ENCODE results near the gene RPL21.

The RPL21 gene

GRCh38 chr13:27257648-27258253 lies 6.4 kb downstream of the RPL21 start:
- no peak overlapping the region for H3K4me3 ChIP-seq (ENCODE audit: low read depth, low read length)
- no peak for TF ChIP-seq CTCF (IDR thresholded peaks at IDR 0.05; ENCODE audit: insufficient read depth, low read depth, low read length, missing control alignments)

GRCh38 chr13:27258637-27259386 lies 7.5 kb downstream of the RPL21 start:
- no peak overlapping the region for H3K4me3 ChIP-seq (ENCODE audit: low read depth, low read length)
- DNase-seq (ENCODE audit: low read depth), result no peak
- TF ChIP-seq CTCF (IDR thresholded peaks at IDR 0.05; ENCODE audit: insufficient read depth, low read depth, low read length, missing control alignments), result no peak

More at GRCh38 chr13:27257648-27258253, 6.4 kb downstream of the RPL21 start:
- no peak for DNase-seq (ENCODE audit: low read depth)

GRCh38 chr13:27259831-27260230 lies 8.5 kb downstream of the RPL21 start:
- peak; percentile 47 for DNase-seq (ENCODE audit: low read depth)
- no peak overlapping the region for H3K4me3 ChIP-seq (ENCODE audit: low read depth, low read length)
- TF ChIP-seq CTCF (IDR thresholded peaks at IDR 0.05; ENCODE audit: insufficient read depth, low read depth, low read length, missing control alignments), result no peak

- no peak overlapping the region for H3K4me3 ChIP-seq (ENCODE audit: low read depth, low read length)
- DNase-seq (ENCODE audit: low read depth), result no peak
- no peak for TF ChIP-seq CTCF (IDR thresholded peaks at IDR 0.05; ENCODE audit: insufficient read depth, low read depth, low read length, missing control alignments)
Observed at GRCh38 chr13:27261396-27261795, 10.0 kb downstream of the RPL21 start.

- no peak for TF ChIP-seq CTCF (IDR thresholded peaks at IDR 0.05; ENCODE audit: insufficient read depth, low read depth, low read length, missing control alignments)
- no peak for DNase-seq (ENCODE audit: low read depth)
- H3K4me3 ChIP-seq (ENCODE audit: low read depth, low read length), result no peak overlapping the region
Observed at GRCh38 chr13:27263438-27263837, 12.1 kb downstream of the RPL21 start.

- H3K4me3 ChIP-seq (ENCODE audit: low read depth, low read length), result no peak overlapping the region
- DNase-seq (ENCODE audit: low read depth), result no peak
- TF ChIP-seq CTCF (IDR thresholded peaks at IDR 0.05; ENCODE audit: insufficient read depth, low read depth, low read length, missing control alignments), result no peak
Observed at GRCh38 chr13:27264181-27264580, 12.8 kb downstream of the RPL21 start.

Data from GM12865 (cell line).